H9 (cell line): ENCODE data around the gene RYR3. TPM values are rescaled to one million over a fixed set of nuclear protein-coding genes. Genes with fewer than 3 reads are reported as not detected.

Experiments
- DNase-seq: peaks from one replicate; pipeline ENCODE4 v3.0.0-alpha.2; 2017
- H2AFZ ChIP-seq: one replicate; pipeline ENCODE4 v1.6.1; 2013; ENCODE audit warnings: mild to moderate bottlenecking, low read length, control low read depth, moderate library complexity
- H2AK5ac ChIP-seq: 2 replicates; pipeline ENCODE4 v1.6.1; 2013; ENCODE audit warnings: low read length, control low read depth, mixed read lengths; ENCODE audit not compliant: insufficient read length
- H2BK120ac ChIP-seq: one replicate; pipeline ENCODE4 v1.6.1; 2013; ENCODE audit warnings: low read depth, mild to moderate bottlenecking, low read length, control low read depth, inconsistent platforms; ENCODE audit not compliant: poor library complexity, severe bottlenecking
- H2BK12ac ChIP-seq: 2 replicates; pipeline ENCODE4 v1.6.1; 2013; ENCODE audit warnings: low read length, control low read depth, mixed read lengths, low read depth; ENCODE audit not compliant: insufficient read length
- H2BK15ac ChIP-seq: 2 replicates; pipeline ENCODE4 v1.6.1; 2013; ENCODE audit warnings: low read depth, low read length, control low read depth
- H2BK20ac ChIP-seq: one replicate; pipeline ENCODE4 v1.6.1; 2013; ENCODE audit warnings: low read depth, mild to moderate bottlenecking, low read length, control low read depth, inconsistent platforms; ENCODE audit not compliant: poor library complexity, severe bottlenecking
- H2BK5ac ChIP-seq: 2 replicates; pipeline ENCODE4 v1.6.1; 2013; ENCODE audit warnings: low read length, control low read depth, mixed read lengths; ENCODE audit not compliant: insufficient read length
- H3K14ac ChIP-seq: 2 replicates; pipeline ENCODE4 v1.6.1; 2013; ENCODE audit warnings: low read length, control low read depth; ENCODE audit not compliant: insufficient read depth
- H3K18ac ChIP-seq: 2 replicates; pipeline ENCODE4 v1.6.1; 2013; ENCODE audit warnings: low read depth, mild to moderate bottlenecking, mixed read lengths, low read length, control low read depth; ENCODE audit not compliant: insufficient read length
- H3K23ac ChIP-seq: 2 replicates; pipeline ENCODE4 v1.6.1; 2013; ENCODE audit warnings: low read length, control low read depth, mixed read lengths, low read depth; ENCODE audit not compliant: insufficient read length
- H3K23me2 ChIP-seq: 2 replicates; pipeline ENCODE4 v1.6.1; 2013; ENCODE audit warnings: low read depth, mild to moderate bottlenecking, mixed read lengths, low read length, control low read depth; ENCODE audit not compliant: insufficient read length, poor library complexity, severe bottlenecking
- H3K27ac ChIP-seq: 2 replicates; pipeline ENCODE4 v1.5.1; 2013; ENCODE audit warnings: low read length, control low read depth, mixed read lengths, low read depth; ENCODE audit not compliant: insufficient read length
- H3K27me3 ChIP-seq: 2 replicates; pipeline ENCODE4 v1.6.1; 2013; ENCODE audit warnings: low read length, control low read depth, inconsistent platforms; ENCODE audit not compliant: insufficient read depth
- H3K4ac ChIP-seq: 2 replicates; pipeline ENCODE4 v1.6.1; 2013; ENCODE audit warnings: low read depth, mild to moderate bottlenecking, control low read depth, inconsistent platforms, low read length, moderate library complexity
- H3K4me1 ChIP-seq: 2 replicates; pipeline ENCODE4 v1.6.1; 2013; ENCODE audit warnings: low read length, control low read depth, inconsistent platforms; ENCODE audit not compliant: insufficient read depth
- H3K4me2 ChIP-seq: 2 replicates; pipeline ENCODE4 v1.6.1; 2013; ENCODE audit warnings: low read length, control low read depth, mixed read lengths; ENCODE audit not compliant: insufficient read length, insufficient read depth
- H3K56ac ChIP-seq: 2 replicates; pipeline ENCODE4 v1.6.1; 2013; ENCODE audit warnings: low read depth, mild to moderate bottlenecking, mixed read lengths, low read length, control low read depth; ENCODE audit not compliant: insufficient read length
- H3K79me1 ChIP-seq: 2 replicates; pipeline ENCODE4 v1.6.1; 2013; ENCODE audit warnings: low read depth, mild to moderate bottlenecking, moderate library complexity, low read length, control low read depth, inconsistent platforms; ENCODE audit not compliant: insufficient read depth, poor library complexity, severe bottlenecking
- H3K79me2 ChIP-seq: 2 replicates; pipeline ENCODE4 v1.6.1; 2013; ENCODE audit warnings: low read length, control low read depth, inconsistent platforms; ENCODE audit not compliant: insufficient read depth
- H3K9ac ChIP-seq: 2 replicates; pipeline ENCODE4 v1.6.1; 2013; ENCODE audit warnings: low read length, control low read depth, mixed read lengths; ENCODE audit not compliant: insufficient read length; ENCODE audit errors: extremely low read depth
- H3K9me3 ChIP-seq: one replicate; pipeline ENCODE4 v1.6.1; 2013; ENCODE audit warnings: low read depth, low read length, inconsistent platforms; ENCODE audit not compliant: control insufficient read depth
- H3T11ph ChIP-seq: one replicate; pipeline ENCODE4 v1.6.1; 2013; ENCODE audit warnings: mild to moderate bottlenecking, low read length, control low read depth, inconsistent platforms
- H4K20me1 ChIP-seq: one replicate; pipeline ENCODE4 v1.6.1; 2013; ENCODE audit not compliant: control insufficient read depth, insufficient read length, insufficient read depth
- H4K5ac ChIP-seq: 2 replicates; pipeline ENCODE4 v1.6.1; 2013; ENCODE audit warnings: low read depth, mild to moderate bottlenecking, mixed read lengths, low read length, control low read depth; ENCODE audit not compliant: insufficient read length
- H4K8ac ChIP-seq: replicated peaks from 2 replicates; pipeline ENCODE4 v1.6.1; 2013; ENCODE audit warnings: low read length, control low read depth, mixed read lengths, low read depth; ENCODE audit not compliant: insufficient read length
- H4K91ac ChIP-seq: 2 replicates; pipeline ENCODE4 v1.6.1; 2013; ENCODE audit warnings: low read depth, mild to moderate bottlenecking, moderate library complexity, mixed read lengths, low read length, control low read depth; ENCODE audit not compliant: insufficient read length
- H3K27ac Mint-ChIP-seq, 3 experiments: 2 replicates in 2 of 3; 3 replicates in 1 of 3; pipeline ENCODE4 v1.8.0; 2020 to 2021; ENCODE audit warnings: mixed read lengths in 3 of 3, mild to moderate bottlenecking in 1 of 3, moderate library complexity in 1 of 3
- H3K27me3 Mint-ChIP-seq: 2 replicates; pipeline ENCODE4 v1.8.0; 2021; ENCODE audit warnings: low read depth, mild to moderate bottlenecking, moderate library complexity, mixed read lengths
- H3K36me3 Mint-ChIP-seq, 3 experiments: 2 replicates in 2 of 3; 3 replicates in 1 of 3; pipeline ENCODE4 v1.8.0; 2020 to 2021; ENCODE audit warnings: low read depth in 3 of 3, mixed read lengths in 3 of 3; ENCODE audit not compliant: insufficient read depth in 1 of 3
- H3K4me1 Mint-ChIP-seq, 2 experiments: 2 replicates each; pipeline ENCODE4 v1.8.0; 2020; ENCODE audit warnings: mixed read lengths in 2 of 2
- H3K4me3 Mint-ChIP-seq, 2 experiments: 2 replicates in 1 of 2; 3 replicates in 1 of 2; pipeline ENCODE4 v1.8.0; 2020 to 2021; ENCODE audit warnings: mild to moderate bottlenecking in 2 of 2, mixed read lengths in 2 of 2, moderate library complexity in 1 of 2
- H3K9me3 Mint-ChIP-seq, 2 experiments: 2 replicates in 1 of 2; 3 replicates in 1 of 2; pipeline ENCODE4 v1.8.0; 2020; ENCODE audit warnings: mild to moderate bottlenecking in 2 of 2, mixed read lengths in 2 of 2, moderate library complexity in 1 of 2
- CTCF ChIP-seq: fragments of 200-600 bp; sonication (generic); conservative IDR thresholded peaks from 3 replicates; pipeline ENCODE4 v1.8.0; 2021; ENCODE audit warnings: antibody characterized with exemption, mild to moderate bottlenecking
- WGBS: extraction: QIAGEN DNeasy Blood & Tissue Kit; methylation state at CpG from one replicate; pipeline ENCODE4 v1.1.7; 2013; ENCODE audit warnings: missing lambda C conversion rate, low lambda C conversion rate, mixed read lengths; ENCODE audit not compliant: insufficient read length; ENCODE audit errors: extremely low coverage; 5-methylcytosine and 5-hydroxymethylcytosine counted together
- total RNA-seq: library from RNA; stranded (reverse); gene quantifications from 2 replicates; pipeline ENCODE4 v1.2.1, GENCODE V29; 2021

Gene RYR3
- total RNA-seq, 1 experiment from 2014 or later: 0.85 TPM

DNA sequence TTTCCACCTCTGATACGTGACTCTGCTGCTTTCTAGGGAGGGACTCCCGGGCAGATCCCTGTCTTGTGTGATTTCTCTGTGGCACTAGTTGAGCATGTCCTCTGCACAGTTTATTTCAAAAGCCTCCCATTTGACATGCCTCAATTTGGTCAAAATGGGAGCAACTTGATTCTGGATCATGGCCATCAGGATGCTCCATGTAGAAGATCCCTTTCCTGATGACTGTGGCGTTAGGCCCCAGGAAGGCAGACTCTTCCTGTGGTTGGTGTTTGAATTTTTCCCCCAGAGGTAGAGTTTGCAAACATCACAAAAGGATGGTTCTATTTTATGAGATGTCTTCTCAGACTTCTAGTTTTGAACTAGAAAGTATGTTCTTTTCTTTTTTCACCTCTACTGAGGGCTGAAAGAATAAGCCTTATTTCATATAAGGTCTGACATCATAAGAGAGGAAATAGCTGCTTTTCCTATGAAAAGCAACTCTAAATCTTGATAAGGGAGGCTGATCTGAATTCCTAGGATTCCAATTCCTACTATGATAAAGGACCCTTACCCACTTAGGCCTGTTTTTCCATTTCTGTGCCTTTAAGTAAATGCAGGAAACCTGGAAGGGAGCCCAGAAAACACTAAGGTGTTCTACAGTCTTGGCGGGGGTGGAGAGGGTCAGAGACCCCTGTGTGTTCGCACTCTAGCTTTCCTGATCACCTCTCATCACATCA, 413.7 kb downstream of the RYR3 start:
- no peak for DNase-seq
- Mint-ChIP-seq H3K9me3 (no peaks in the 10 kb centered on the region; a peak in 1 of 5 replicates), H3K27me3 (no peaks in the 10 kb centered on the region; the same call in 1 of the 2 replicates), H3K27ac (no peak overlapping the region), H3K4me1 (no peaks in the 10 kb centered on the region), H3K36me3 (no peaks in the 10 kb centered on the region), H3K4me3 (no peak overlapping the region)
- Histone ChIP-seq H2BK120ac (no peak overlapping the region), H3K4me2 (no peak overlapping the region), H4K8ac (no peak overlapping the region), H3K27me3 (no peaks in the 10 kb centered on the region), H3K56ac (no peak overlapping the region), H3K9ac (no peak overlapping the region), H3K23me2 (no peaks in the 10 kb centered on the region), H2BK5ac (no peak overlapping the region), H2BK20ac (no peak overlapping the region), H2BK15ac (no peak overlapping the region), H2AK5ac (no peak overlapping the region), H3K23ac (no peak overlapping the region), H3K4ac (no peak overlapping the region), H3K14ac (no peak overlapping the region), H3K27ac (no peak overlapping the region), H4K20me1 (no peaks in the 10 kb centered on the region), H2BK12ac (no peak overlapping the region), H3K18ac (no peak overlapping the region), H3T11ph (no peak overlapping the region), H3K79me1 (no peaks in the 10 kb centered on the region), H4K5ac (no peak overlapping the region), H4K91ac (no peak overlapping the region), H3K79me2 (no peaks in the 10 kb centered on the region), H3K4me1 (no peaks in the 10 kb centered on the region), H2AFZ (no peak overlapping the region), H3K9me3 (no peaks in the 10 kb centered on the region)
- TF ChIP-seq CTCF: no peak
- no CpG with 5 or more reads among the region's 5 CpGs for WGBS
